ENCODE results near the gene RAB27A. TPM values are rescaled to one million over a fixed set of nuclear protein-coding genes. Genes with fewer than 3 reads are reported as not detected.

Gene RAB27A
- total and polyA plus RNA-seq, 2 donors = 6.3 to 20.2 TPM

GRCh38 chr15:55237219-55238130 lies 52.1 kb downstream of the RAB27A start:
- no peak for DNase-seq (ENCODE audit: low read depth in 6 of 9, low spot score in 9 of 9)
- H3K27ac ChIP-seq (ENCODE audit: low read depth in 1 of 2, low read length in 1 of 2) = no peak overlapping the region
- WGBS = 96% methylated on average over 6 of the region's 6 CpGs
- H3K36me3 ChIP-seq (ENCODE audit: control insufficient read depth in 2 of 2, insufficient read depth in 2 of 2, low read length in 1 of 2) = peaks cover 0 to 3% of the 10 kb centered on the region in 2 donors
- H3K4me3 ChIP-seq (ENCODE audit: low read length in 2 of 2) = no peak overlapping the region
- H3K27me3 ChIP-seq (ENCODE audit: control insufficient read depth in 2 of 2, insufficient read depth in 1 of 2, low read length in 1 of 2) = no peaks in the 10 kb centered on the region
- no peaks in the 10 kb centered on the region for H3K9me3 ChIP-seq (ENCODE audit: control insufficient read depth in 2 of 2, insufficient read depth in 1 of 2, low read length in 1 of 2)
- no peaks in the 10 kb centered on the region for H3K4me1 ChIP-seq (ENCODE audit: control insufficient read depth in 2 of 2, insufficient read depth in 2 of 2, low read length in 2 of 2)

- Histone ChIP-seq H3K4me3 (ENCODE audit: low read length in 2 of 2) (no peak overlapping the region), H3K36me3 (ENCODE audit: control insufficient read depth in 2 of 2, insufficient read depth in 2 of 2, low read length in 1 of 2) (peaks cover 0 to 3% of the 10 kb centered on the region in 2 donors), H3K4me1 (ENCODE audit: control insufficient read depth in 2 of 2, insufficient read depth in 2 of 2, low read length in 2 of 2) (no peaks in the 10 kb centered on the region), H3K27me3 (ENCODE audit: control insufficient read depth in 2 of 2, insufficient read depth in 1 of 2, low read length in 1 of 2) (no peaks in the 10 kb centered on the region), H3K9me3 (ENCODE audit: control insufficient read depth in 2 of 2, insufficient read depth in 1 of 2, low read length in 1 of 2) (no peaks in the 10 kb centered on the region), H3K27ac (ENCODE audit: low read depth in 1 of 2, low read length in 1 of 2) (no peak overlapping the region)
- DNase-seq (ENCODE audit: low read depth in 6 of 9, low spot score in 9 of 9) = no peak
- WGBS = 85% methylated on average over 4 of the region's 4 CpGs
Observed at GRCh38 chr15:55235546-55236036, 54.0 kb downstream of the RAB27A start.

- peaks cover 0 to 2% of the 10 kb centered on the region in 2 donors for H3K9me3 ChIP-seq (ENCODE audit: control insufficient read depth in 2 of 2, insufficient read depth in 1 of 2, low read length in 1 of 2)
- no peak overlapping the region for H3K4me3 ChIP-seq (ENCODE audit: low read length in 2 of 2)
- WGBS = 95% methylated on average over 1 of the region's 1 CpG
- H3K36me3 ChIP-seq (ENCODE audit: control insufficient read depth in 2 of 2, insufficient read depth in 2 of 2, low read length in 1 of 2) = peaks cover 0 to 3% of the 10 kb centered on the region in 2 donors
- DNase-seq (ENCODE audit: low read depth in 6 of 9, low spot score in 9 of 9) = no peak
- no peak overlapping the region for H3K27ac ChIP-seq (ENCODE audit: low read depth in 1 of 2, low read length in 1 of 2)
- no peaks in the 10 kb centered on the region for H3K4me1 ChIP-seq (ENCODE audit: control insufficient read depth in 2 of 2, insufficient read depth in 2 of 2, low read length in 2 of 2)
- H3K27me3 ChIP-seq (ENCODE audit: control insufficient read depth in 2 of 2, insufficient read depth in 1 of 2, low read length in 1 of 2) = no peaks in the 10 kb centered on the region
Observed at GRCh38 chr15:55234800-55235104, 54.9 kb downstream of the RAB27A start.

GRCh38 chr15:55234104-55234799 lies 55.4 kb downstream of the RAB27A start:
- no peak overlapping the region for H3K4me3 ChIP-seq (ENCODE audit: low read length in 2 of 2)
- no peak overlapping the region for H3K27ac ChIP-seq (ENCODE audit: low read depth in 1 of 2, low read length in 1 of 2)
- peaks cover 0 to 3% of the 10 kb centered on the region in 2 donors for H3K36me3 ChIP-seq (ENCODE audit: control insufficient read depth in 2 of 2, insufficient read depth in 2 of 2, low read length in 1 of 2)

GRCh38 chr15:55231455-55231854 lies 58.2 kb downstream of the RAB27A start:
- no peak for DNase-seq (ENCODE audit: low read depth in 6 of 9, low spot score in 9 of 9)
- H3K4me3 ChIP-seq (ENCODE audit: low read length in 2 of 2) = no peak overlapping the region

More at GRCh38 chr15:55234104-55234799, 55.4 kb downstream of the RAB27A start:
- Histone ChIP-seq H3K9me3 (ENCODE audit: control insufficient read depth in 2 of 2, insufficient read depth in 1 of 2, low read length in 1 of 2) (peaks cover 0 to 2% of the 10 kb centered on the region in 2 donors), H3K4me1 (ENCODE audit: control insufficient read depth in 2 of 2, insufficient read depth in 2 of 2, low read length in 2 of 2) (no peaks in the 10 kb centered on the region), H3K27me3 (ENCODE audit: control insufficient read depth in 2 of 2, insufficient read depth in 1 of 2, low read length in 1 of 2) (no peaks in the 10 kb centered on the region)
- WGBS = over 99% methylated on average over 2 of the region's 2 CpGs
- no peak for DNase-seq (ENCODE audit: low read depth in 6 of 9, low spot score in 9 of 9)

GRCh38 chr15:55230953-55231352 lies 58.7 kb downstream of the RAB27A start:
- H3K27ac ChIP-seq (ENCODE audit: low read depth in 1 of 2, low read length in 1 of 2) = no peak overlapping the region
- no peaks in the 10 kb centered on the region for H3K4me1 ChIP-seq (ENCODE audit: control insufficient read depth in 2 of 2, insufficient read depth in 2 of 2, low read length in 2 of 2)
- H3K36me3 ChIP-seq (ENCODE audit: control insufficient read depth in 2 of 2, insufficient read depth in 2 of 2, low read length in 1 of 2) = peaks cover 0 to 3% of the 10 kb centered on the region in 2 donors
- DNase-seq (ENCODE audit: low read depth in 6 of 9, low spot score in 9 of 9) = no peak
- WGBS = 27% methylated on average over 1 of the region's 1 CpG
- H3K4me3 ChIP-seq (ENCODE audit: low read length in 2 of 2) = no peak overlapping the region
- H3K9me3 ChIP-seq (ENCODE audit: control insufficient read depth in 2 of 2, insufficient read depth in 1 of 2, low read length in 1 of 2) = peaks cover 0 to 2% of the 10 kb centered on the region in 2 donors
- no peaks in the 10 kb centered on the region for H3K27me3 ChIP-seq (ENCODE audit: control insufficient read depth in 2 of 2, insufficient read depth in 1 of 2, low read length in 1 of 2)

More at GRCh38 chr15:55231455-55231854, 58.2 kb downstream of the RAB27A start:
- H3K27ac ChIP-seq (ENCODE audit: low read depth in 1 of 2, low read length in 1 of 2) = no peak overlapping the region
- H3K27me3 ChIP-seq (ENCODE audit: control insufficient read depth in 2 of 2, insufficient read depth in 1 of 2, low read length in 1 of 2) = no peaks in the 10 kb centered on the region
- H3K4me1 ChIP-seq (ENCODE audit: control insufficient read depth in 2 of 2, insufficient read depth in 2 of 2, low read length in 2 of 2) = no peaks in the 10 kb centered on the region
- H3K36me3 ChIP-seq (ENCODE audit: control insufficient read depth in 2 of 2, insufficient read depth in 2 of 2, low read length in 1 of 2) = peaks cover 0 to 3% of the 10 kb centered on the region in 2 donors
- H3K9me3 ChIP-seq (ENCODE audit: control insufficient read depth in 2 of 2, insufficient read depth in 1 of 2, low read length in 1 of 2) = peaks cover 0 to 2% of the 10 kb centered on the region in 2 donors
- WGBS = 97% methylated on average over 1 of the region's 1 CpG

- Histone ChIP-seq H3K4me3 (ENCODE audit: low read length in 2 of 2) (no peak overlapping the region), H3K36me3 (ENCODE audit: control insufficient read depth in 2 of 2, insufficient read depth in 2 of 2, low read length in 1 of 2) (peaks cover 0 to 3% of the 10 kb centered on the region in 2 donors), H3K4me1 (ENCODE audit: control insufficient read depth in 2 of 2, insufficient read depth in 2 of 2, low read length in 2 of 2) (peaks cover 0 to 2% of the 10 kb centered on the region in 2 donors), H3K27ac (ENCODE audit: low read depth in 1 of 2, low read length in 1 of 2) (no peak overlapping the region), H3K9me3 (ENCODE audit: control insufficient read depth in 2 of 2, insufficient read depth in 1 of 2, low read length in 1 of 2) (peaks cover 0 to 2% of the 10 kb centered on the region in 2 donors), H3K27me3 (ENCODE audit: control insufficient read depth in 2 of 2, insufficient read depth in 1 of 2, low read length in 1 of 2) (no peaks in the 10 kb centered on the region)
- no peak for DNase-seq (ENCODE audit: low read depth in 6 of 9, low spot score in 9 of 9)
- whole genome bisulfite sequencing = 88% methylated on average over 3 of the region's 3 CpGs
Observed at GRCh38 chr15:55230051-55230670, 59.5 kb downstream of the RAB27A start.

- H3K36me3 ChIP-seq (ENCODE audit: control insufficient read depth in 2 of 2, insufficient read depth in 2 of 2, low read length in 1 of 2) = no peaks in the 10 kb centered on the region
- WGBS = 94% methylated on average over 2 of the region's 2 CpGs
- no peaks in the 10 kb centered on the region for H3K27me3 ChIP-seq (ENCODE audit: control insufficient read depth in 2 of 2, insufficient read depth in 1 of 2, low read length in 1 of 2)
- peaks cover 0 to 2% of the 10 kb centered on the region in 2 donors for H3K9me3 ChIP-seq (ENCODE audit: control insufficient read depth in 2 of 2, insufficient read depth in 1 of 2, low read length in 1 of 2)
- H3K4me3 ChIP-seq (ENCODE audit: low read length in 2 of 2) = no peak overlapping the region
- no peak for DNase-seq (ENCODE audit: low read depth in 6 of 9, low spot score in 9 of 9)
- H3K27ac ChIP-seq (ENCODE audit: low read depth in 1 of 2, low read length in 1 of 2) = no peak overlapping the region
- H3K4me1 ChIP-seq (ENCODE audit: control insufficient read depth in 2 of 2, insufficient read depth in 2 of 2, low read length in 2 of 2) = peaks cover 15 to 27% of the 10 kb centered on the region in 2 donors
Observed at GRCh38 chr15:55226127-55226526, 63.5 kb downstream of the RAB27A start.
